ENCODE measurements around the gene FAM228A. TPM values are rescaled to one million over a fixed set of nuclear protein-coding genes. Genes with fewer than 3 reads are reported as not detected.

Gene FAM228A
- total RNA-seq, 3 donors from 2014 or later, result 0.66 to 2.6 (median 0.88) TPM

- Histone ChIP-seq H3K4me1 (no peaks in the 10 kb centered on the region), H3K27ac (no peak overlapping the region), H3K9me3 (no peaks in the 10 kb centered on the region), H3K27me3 (no peaks in the 10 kb centered on the region), H3K4me3 (no peak overlapping the region), H3K36me3 (peaks cover 25% of the 10 kb centered on the region)
- DNase-seq (ENCODE audit: low spot score in 2 of 2), result no peak
- intact Hi-C loops (cut with DNase I; ENCODE audit: low total_unique reads), result no loop called here
- no peak for TF ChIP-seq CTCF (IDR thresholded peaks at IDR 0.05)
- no peak for TF ChIP-seq POLR2AphosphoS5 (IDR thresholded peaks at IDR 0.05)
- no peak for TF ChIP-seq POLR2A (IDR thresholded peaks at IDR 0.05)
Measured at GRCh38 chr2:24209389-24210105, 34.7 kb downstream of the FAM228A start.

GRCh38 chr2:24210106-24210455, 35.2 kb downstream of the FAM228A start:
- peaks cover 25% of the 10 kb centered on the region for H3K36me3 ChIP-seq
- no peak for DNase-seq (ENCODE audit: low spot score in 2 of 2)

DNA sequence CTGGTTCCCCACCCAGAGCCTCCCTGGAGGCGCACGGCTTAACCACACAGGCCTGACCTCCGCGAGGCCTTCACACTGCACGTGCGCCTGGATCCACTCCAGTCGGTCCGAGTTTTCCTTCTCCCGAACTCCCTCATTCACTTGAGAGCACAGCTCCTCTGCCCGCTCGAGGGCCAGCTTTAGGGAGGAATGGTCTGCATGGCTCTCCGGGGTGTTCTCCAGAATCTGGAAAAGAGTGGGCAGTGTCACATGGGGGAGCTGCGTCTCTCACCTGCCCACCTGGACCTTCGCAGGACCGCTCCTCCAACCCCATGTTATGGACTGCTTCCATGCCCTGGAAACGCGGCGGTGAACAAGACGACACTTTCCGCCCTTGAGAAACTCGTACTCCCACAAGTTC, 35.9 kb downstream of the FAM228A start:
- intact Hi-C loops (cut with DNase I; ENCODE audit: low total_unique reads), result no loop called here
- peaks cover 25% of the 10 kb centered on the region for H3K36me3 ChIP-seq
- TF ChIP-seq POLR2AphosphoS5 (IDR thresholded peaks at IDR 0.05) (no peak), POLR2A (IDR thresholded peaks at IDR 0.05) (no peak), CTCF (IDR thresholded peaks at IDR 0.05) (no peak)
- H3K27ac ChIP-seq, result no peak overlapping the region
- no peaks in the 10 kb centered on the region for H3K4me1 ChIP-seq
- H3K27me3 ChIP-seq, result no peaks in the 10 kb centered on the region
- H3K4me3 ChIP-seq, result no peak overlapping the region
- DNase-seq (ENCODE audit: low spot score in 2 of 2), result no peak
- no peaks in the 10 kb centered on the region for H3K9me3 ChIP-seq

More at GRCh38 chr2:24210106-24210455, 35.2 kb downstream of the FAM228A start:
- Histone ChIP-seq H3K27ac (no peak overlapping the region), H3K4me1 (no peaks in the 10 kb centered on the region), H3K9me3 (no peaks in the 10 kb centered on the region), H3K4me3 (no peak overlapping the region), H3K27me3 (no peaks in the 10 kb centered on the region)
- intact Hi-C loops (cut with DNase I; ENCODE audit: low total_unique reads), result no loop called here
- no peak for TF ChIP-seq POLR2A (IDR thresholded peaks at IDR 0.05)

DNA sequence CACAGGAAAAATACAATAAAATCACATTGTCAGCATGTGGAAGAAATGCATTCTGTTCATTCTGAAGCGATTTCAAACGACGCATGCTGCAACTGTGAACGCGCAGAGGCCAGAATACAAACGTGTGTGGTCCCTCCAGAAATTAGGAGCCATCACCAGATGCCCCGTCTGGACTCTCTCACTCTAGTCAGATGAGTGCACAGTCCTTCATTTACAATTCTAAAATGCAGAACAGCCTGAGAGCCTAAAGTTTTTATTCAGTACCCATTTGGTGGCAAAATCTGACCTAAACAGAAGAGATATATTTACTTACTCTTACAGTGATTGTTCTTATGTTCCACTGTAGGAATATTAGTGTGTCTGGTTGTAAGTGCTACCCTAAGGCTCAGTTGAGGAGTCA, 36.6 kb downstream of the FAM228A start:
- H3K4me1 ChIP-seq, result no peaks in the 10 kb centered on the region
- no peaks in the 10 kb centered on the region for H3K9me3 ChIP-seq
- peaks cover 25% of the 10 kb centered on the region for H3K36me3 ChIP-seq
- H3K27ac ChIP-seq, result no peak overlapping the region
- H3K27me3 ChIP-seq, result no peaks in the 10 kb centered on the region
- intact Hi-C loops (cut with DNase I; ENCODE audit: low total_unique reads), result no loop called here
- no peak overlapping the region for H3K4me3 ChIP-seq
- DNase-seq (ENCODE audit: low spot score in 2 of 2), result no peak
- TF ChIP-seq POLR2AphosphoS5 (IDR thresholded peaks at IDR 0.05) (no peak), CTCF (IDR thresholded peaks at IDR 0.05) (no peak), POLR2A (IDR thresholded peaks at IDR 0.05) (no peak)

GRCh38 chr2:24214880-24215279, 40.0 kb downstream of the FAM228A start:
- TF ChIP-seq CTCF (IDR thresholded peaks at IDR 0.05) (no peak), POLR2AphosphoS5 (IDR thresholded peaks at IDR 0.05) (no peak), POLR2A (IDR thresholded peaks at IDR 0.05) (no peak)
- no peak for DNase-seq (ENCODE audit: low spot score in 2 of 2)
- Histone ChIP-seq H3K4me1 (no peaks in the 10 kb centered on the region), H3K36me3 (peaks cover 8% of the 10 kb centered on the region), H3K27me3 (no peaks in the 10 kb centered on the region), H3K27ac (no peak overlapping the region), H3K9me3 (no peaks in the 10 kb centered on the region), H3K4me3 (no peak overlapping the region)
- intact Hi-C loops (cut with DNase I; ENCODE audit: low total_unique reads), result no loop called here
